ENCODE data around the gene HSPB9.

DNA sequence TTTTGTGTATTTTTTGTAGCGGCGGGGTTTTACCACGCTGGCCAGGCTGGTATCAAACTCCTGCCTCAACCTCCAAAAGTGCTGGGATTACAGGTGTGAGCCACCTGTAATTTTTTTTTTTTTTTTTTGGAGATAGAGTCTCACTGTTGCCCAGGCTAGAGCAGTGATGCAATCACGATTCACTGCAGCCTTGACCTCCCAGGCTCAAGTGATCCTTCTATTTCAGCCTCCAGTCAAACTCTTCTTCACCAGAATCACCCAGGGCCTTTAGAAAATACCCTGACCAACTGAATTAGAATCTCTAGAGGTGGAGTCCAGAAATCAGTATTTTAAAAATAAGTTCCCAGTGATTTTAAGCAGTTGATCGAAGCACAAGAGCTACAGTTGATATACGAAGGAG, 12.5 kb downstream of the HSPB9 start:
- TF ChIP-seq, protein P1, sequence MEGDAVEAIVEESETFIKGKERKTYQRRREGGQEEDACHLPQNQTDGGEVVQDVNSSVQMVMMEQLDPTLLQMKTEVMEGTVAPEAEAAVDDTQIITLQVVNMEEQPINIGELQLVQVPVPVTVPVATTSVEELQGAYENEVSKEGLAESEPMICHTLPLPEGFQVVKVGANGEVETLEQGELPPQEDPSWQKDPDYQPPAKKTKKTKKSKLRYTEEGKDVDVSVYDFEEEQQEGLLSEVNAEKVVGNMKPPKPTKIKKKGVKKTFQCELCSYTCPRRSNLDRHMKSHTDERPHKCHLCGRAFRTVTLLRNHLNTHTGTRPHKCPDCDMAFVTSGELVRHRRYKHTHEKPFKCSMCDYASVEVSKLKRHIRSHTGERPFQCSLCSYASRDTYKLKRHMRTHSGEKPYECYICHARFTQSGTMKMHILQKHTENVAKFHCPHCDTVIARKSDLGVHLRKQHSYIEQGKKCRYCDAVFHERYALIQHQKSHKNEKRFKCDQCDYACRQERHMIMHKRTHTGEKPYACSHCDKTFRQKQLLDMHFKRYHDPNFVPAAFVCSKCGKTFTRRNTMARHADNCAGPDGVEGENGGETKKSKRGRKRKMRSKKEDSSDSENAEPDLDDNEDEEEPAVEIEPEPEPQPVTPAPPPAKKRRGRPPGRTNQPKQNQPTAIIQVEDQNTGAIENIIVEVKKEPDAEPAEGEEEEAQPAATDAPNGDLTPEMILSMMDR (IDR thresholded peaks at IDR 0.05), result no peak
- TF ChIP-seq EP300 (IDR thresholded peaks at IDR 0.05), result no peak
